Measurements from ENCODE around the gene METAP1D. TPM values are rescaled to one million over a fixed set of nuclear protein-coding genes. Genes with fewer than 3 reads are reported as not detected.

The METAP1D gene
- polyA plus RNA-seq, 1 of the 3 experiments (the other 2 are of a cell fraction) = 10.3 TPM

- TF ChIP-seq ZBTB33 (IDR thresholded peaks at IDR 0.05; ENCODE audit: borderline replicate concordance, low read depth) = no peak
- no peak for TF ChIP-seq TAF1 (IDR thresholded peaks at IDR 0.05; ENCODE audit: borderline replicate concordance, low read depth, low read length)
- TF ChIP-seq FOXM1 (IDR thresholded peaks at IDR 0.05; ENCODE audit: low read depth) = no peak
Measured at GRCh38 chr2:171960570-171960969, 39.2 kb upstream of the METAP1D start (continued).

GRCh38 chr2:171963198-171963597 is 36.6 kb upstream of the METAP1D start:
- TF ChIP-seq POLR2AphosphoS5 (IDR thresholded peaks at IDR 0.05; ENCODE audit: low read depth, low read length) (no peak), EZH2phosphoT487 (IDR thresholded peaks at IDR 0.05; ENCODE audit: borderline replicate concordance, low read depth) (no peak), GABPA (IDR thresholded peaks at IDR 0.05; ENCODE audit: low read depth) (no peak), NRF1 (IDR thresholded peaks at IDR 0.05; ENCODE audit: low read depth, low read length) (no peak), FOXJ3 (CRISPR knock-in tag; IDR thresholded peaks at IDR 0.05) (no peak), RXRA (IDR thresholded peaks at IDR 0.05; ENCODE audit: borderline replicate concordance, low read depth) (no peak), YY1 (IDR thresholded peaks at IDR 0.05; ENCODE audit: low read depth) (no peak), NFIC (IDR thresholded peaks at IDR 0.05; ENCODE audit: borderline replicate concordance) (no peak), FOXM1 (IDR thresholded peaks at IDR 0.05; ENCODE audit: low read depth) (no peak), USF1 (IDR thresholded peaks at IDR 0.05; ENCODE audit: borderline replicate concordance, low read depth) (no peak), RAD21 (IDR thresholded peaks at IDR 0.05; ENCODE audit: low read length) (no peak), GATA2 (CRISPR knock-in tag; IDR thresholded peaks at IDR 0.05) (no peak)
- Histone ChIP-seq H3F3A (replicated peaks; ENCODE audit: insufficient read depth) (peaks cover 7% of the 10 kb centered on the region), H3K27me3 (ENCODE audit: insufficient read depth) (no peaks in the 10 kb centered on the region), H3K36me3 (replicated peaks in 1 of 2; ENCODE audit: control insufficient read depth in 1 of 2, insufficient read depth in 2 of 2, low read length in 1 of 2) (peaks cover 20 to 27% of the 10 kb centered on the region in 2 experiments), H3K27ac (ENCODE audit: low read depth in 2 of 2, low read length in 1 of 2) (no peak overlapping the region), H3K9me2 (no peaks in the 10 kb centered on the region), H3K4me1 (ENCODE audit: control insufficient read depth in 1 of 2, insufficient read depth in 2 of 2, low read depth in 1 of 2, low read length in 1 of 2) (no peaks in the 10 kb centered on the region; a peak in 1 of 4 replicates), H3K79me2 (ENCODE audit: insufficient read depth) (peaks cover 10% of the 10 kb centered on the region; the same call in 1 of the 2 replicates), H3K4me2 (no peak overlapping the region), H4K20me1 (ENCODE audit: insufficient read depth) (no peaks in the 10 kb centered on the region), H3K4me3 (ENCODE audit: low read depth in 2 of 2, low read length in 1 of 2) (no peak overlapping the region), H2AFZ (ENCODE audit: low read depth) (no peak overlapping the region), H3K9ac (no peak overlapping the region), H3K9me3 (no peaks in the 10 kb centered on the region)
- no peak for DNase-seq
- ChIA-PET POLR2A (no interaction called here), CTCF (interaction anchor here (0.6 to 1.2 kb wide), 2 partner anchors 37 to 876 kb away, joined by 3 read pairs; no protein-coding TSS in a partner anchor)
- 93% methylated on average over 2 of the region's 2 CpGs for WGBS (ENCODE audit: low lambda C conversion rate)

GRCh38 chr2:171964308-171964707 is 35.4 kb upstream of the METAP1D start:
- H3K4me1 ChIP-seq (ENCODE audit: control insufficient read depth in 1 of 2, insufficient read depth in 2 of 2, low read depth in 1 of 2, low read length in 1 of 2) = no peaks in the 10 kb centered on the region; a peak in 1 of 4 replicates
- WGBS (ENCODE audit: low lambda C conversion rate) = 84% methylated on average over 2 of the region's 2 CpGs
- H3K9me3 ChIP-seq = no peaks in the 10 kb centered on the region
- no peaks in the 10 kb centered on the region for H4K20me1 ChIP-seq (ENCODE audit: insufficient read depth)
- peaks cover 10% of the 10 kb centered on the region for H3K79me2 ChIP-seq (ENCODE audit: insufficient read depth)
- POLR2A ChIA-PET = no interaction called here
- peaks cover 29 to 36% of the 10 kb centered on the region in 2 experiments for H3K36me3 ChIP-seq (replicated peaks in 1 of 2; ENCODE audit: control insufficient read depth in 1 of 2, insufficient read depth in 2 of 2, low read length in 1 of 2)
- no peak overlapping the region for H3K4me2 ChIP-seq
- no peaks in the 10 kb centered on the region for H3K9me2 ChIP-seq
- H3K9ac ChIP-seq = no peak overlapping the region
- H3K27ac ChIP-seq (ENCODE audit: low read depth in 2 of 2, low read length in 1 of 2) = no peak overlapping the region
- H3K27me3 ChIP-seq (ENCODE audit: insufficient read depth) = no peaks in the 10 kb centered on the region
- CTCF ChIA-PET = interaction anchor here (0.6 to 1.2 kb wide), 2 partner anchors 36 to 331 kb away, joined by 3 read pairs; no protein-coding TSS in a partner anchor
- no peak overlapping the region for H2AFZ ChIP-seq (ENCODE audit: low read depth)
- no peak for DNase-seq
- H3F3A ChIP-seq (replicated peaks; ENCODE audit: insufficient read depth) = peaks cover 14% of the 10 kb centered on the region
- H3K4me3 ChIP-seq (ENCODE audit: low read depth in 2 of 2, low read length in 1 of 2) = no peak overlapping the region
- TF ChIP-seq ZBTB33 (IDR thresholded peaks at IDR 0.05; ENCODE audit: borderline replicate concordance, low read depth) (no peak), ELF1 (IDR thresholded peaks at IDR 0.05) (no peak), POLR2AphosphoS5 (IDR thresholded peaks at IDR 0.05; ENCODE audit: low read depth, low read length) (no peak), EP300 (IDR thresholded peaks at IDR 0.05; ENCODE audit: borderline replicate concordance in 1 of 2, low read depth in 1 of 2, low read length in 1 of 2) (no peak), FOSL2 (IDR thresholded peaks at IDR 0.05; ENCODE audit: borderline replicate concordance, low read depth) (no peak), NRF1 (IDR thresholded peaks at IDR 0.05; ENCODE audit: low read depth, low read length) (no peak), RAD21 (IDR thresholded peaks at IDR 0.05; ENCODE audit: low read length) (no peak), GABPA (IDR thresholded peaks at IDR 0.05; ENCODE audit: low read depth) (no peak), CTCF (IDR thresholded peaks at IDR 0.05) (no peak), USF1 (IDR thresholded peaks at IDR 0.05; ENCODE audit: borderline replicate concordance, low read depth) (no peak)

Measured in SK-N-SH (cell line).